Stimulated activated naive CD8-positive, alpha-beta T cell treated with anti-CD3 and anti-CD28 coated beads, Interleukin-15, amount 100 ng/mL, for 72 hours (primary cell): ENCODE measurements around the gene SUPV3L1.

ENCODE experiments used
- ATAC-seq: fragments of 150-1000 bp; cut with Tn5 transposase; 2 replicates; pipeline ENCODE4 v1.10.0; 2021; ENCODE audit warnings: mild to moderate bottlenecking, moderate library complexity
- DNase-seq, 2 donors: peaks; one replicate each; pipeline ENCODE4 v3.0.0; 2021 to 2022
- H3K27ac Mint-ChIP-seq, 2 donors: one replicate each; pipeline ENCODE4 v1.8.0; 2022; ENCODE audit warnings: mild to moderate bottlenecking in 2 of 2, mixed read lengths in 2 of 2, moderate library complexity in 2 of 2
- H3K27me3 Mint-ChIP-seq: one replicate; pipeline ENCODE4 v1.8.0; 2022; ENCODE audit warnings: mixed read lengths
- H3K4me1 Mint-ChIP-seq: one replicate; pipeline ENCODE4 v1.8.0; 2022; ENCODE audit warnings: mild to moderate bottlenecking, mixed read lengths
- H3K4me3 Mint-ChIP-seq, 2 donors: one replicate each; pipeline ENCODE4 v1.8.0; 2022; ENCODE audit warnings: mild to moderate bottlenecking in 2 of 2, mixed read lengths in 2 of 2, moderate library complexity in 1 of 2
- H3K9me3 Mint-ChIP-seq, 2 donors: one replicate each; pipeline ENCODE4 v1.8.0; 2022; ENCODE audit warnings: mixed read lengths in 2 of 2

SUPV3L1 gene

DNA sequence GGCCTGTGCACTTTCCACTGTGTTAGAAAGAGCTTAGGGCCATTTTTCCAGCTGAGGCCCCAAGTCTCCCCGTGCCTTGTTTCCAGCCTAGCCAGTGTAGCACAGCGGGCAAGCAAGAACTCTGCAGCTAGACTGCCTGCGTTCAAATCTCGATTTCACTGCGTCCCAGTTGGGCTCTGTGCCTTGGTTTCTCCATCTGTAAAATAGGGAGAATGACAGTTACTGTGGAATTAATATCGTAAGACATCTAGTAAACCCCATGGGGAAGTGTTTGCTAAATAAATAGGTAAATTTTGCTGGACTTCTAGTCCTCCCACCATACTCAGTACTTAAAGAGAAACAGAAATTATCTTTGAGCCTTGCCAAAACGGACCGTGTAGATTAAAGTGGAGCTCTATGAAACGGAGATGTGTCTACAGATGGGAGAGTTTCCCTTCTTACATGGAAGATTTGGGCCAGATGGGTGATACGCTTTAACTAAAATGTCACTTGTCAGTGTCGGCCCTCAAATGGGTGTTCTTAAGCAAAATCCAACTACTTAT, 36.6 kb downstream of the SUPV3L1 start:
- H3K27ac Mint-ChIP-seq: no peak overlapping the region
- H3K9me3 Mint-ChIP-seq: no peaks in the 10 kb centered on the region
- H3K27me3 Mint-ChIP-seq: peaks cover 11% of the 10 kb centered on the region
- ATAC-seq (no peak), DNase-seq (no peak)
- H3K4me1 Mint-ChIP-seq: peaks cover 30% of the 10 kb centered on the region
- no peak overlapping the region for H3K4me3 Mint-ChIP-seq

DNA sequence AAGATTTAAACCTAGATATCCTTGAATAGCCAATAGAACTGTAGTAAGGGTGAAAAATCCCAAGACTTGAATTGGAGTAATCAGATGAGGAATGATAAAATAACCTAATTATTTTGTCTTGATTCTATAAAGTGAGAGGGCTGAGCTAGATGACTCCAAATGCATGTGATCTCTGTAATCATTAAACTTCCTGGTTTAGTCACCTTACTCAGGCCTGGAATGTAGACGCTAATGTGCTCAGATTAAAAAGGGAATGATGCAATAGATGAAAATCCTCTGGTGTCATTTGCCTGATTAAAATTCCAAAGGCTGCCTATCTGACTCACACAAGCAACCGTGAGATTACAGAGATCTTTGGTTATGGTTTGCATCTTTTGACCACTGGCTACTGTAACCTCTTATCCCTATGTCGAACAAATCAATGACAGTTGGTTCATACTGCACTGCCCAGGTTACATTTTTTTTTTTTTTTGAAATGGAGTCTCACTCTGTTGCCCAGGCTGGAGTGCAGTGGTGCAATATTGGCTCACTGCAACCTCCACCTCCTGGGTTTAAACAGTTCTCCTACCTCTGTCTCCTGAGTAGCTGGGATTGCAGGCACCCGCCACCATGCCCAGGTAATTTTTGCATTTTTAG, 37.2 kb downstream of the SUPV3L1 start:
- DNase-seq: no peak
- H3K27me3 Mint-ChIP-seq: peaks cover 11% of the 10 kb centered on the region
- H3K9me3 Mint-ChIP-seq: no peaks in the 10 kb centered on the region
- peaks cover 36% of the 10 kb centered on the region for H3K4me1 Mint-ChIP-seq
- no peak for ATAC-seq
- H3K4me3 Mint-ChIP-seq: no peak overlapping the region
- H3K27ac Mint-ChIP-seq: no peak overlapping the region

GRCh38 chr10:69218831-69219230, 38.8 kb downstream of the SUPV3L1 start:
- ATAC-seq (no peak), DNase-seq (no peak)
- no peak overlapping the region for H3K4me3 Mint-ChIP-seq
- peaks cover 48% of the 10 kb centered on the region for H3K4me1 Mint-ChIP-seq
- peaks cover 11% of the 10 kb centered on the region for H3K27me3 Mint-ChIP-seq
- no peak overlapping the region for H3K27ac Mint-ChIP-seq
- H3K9me3 Mint-ChIP-seq: no peaks in the 10 kb centered on the region

- Mint-ChIP-seq H3K9me3 (no peaks in the 10 kb centered on the region), H3K27ac (peak within 1 kb of the TSS in 1 of 2 donors; percentile 65), H3K4me3 (no peak within 1 kb of the TSS), H3K4me1 (peaks cover 50% of the 10 kb centered on the region), H3K27me3 (peaks cover 11% of the 10 kb centered on the region)
- DNase-seq: no peak
- no peak for ATAC-seq
Measured at GRCh38 chr10:69220041-69220451, 40.0 kb downstream of the SUPV3L1 start, which contains the start of gene HKDC1. Gene HKDC1 (plus strand): TSS chr10:69220332. CDS start chr10:69220436, 104 bp downstream.

GRCh38 chr10:69220507-69220906, 40.5 kb downstream of the SUPV3L1 start:
- no peak overlapping the region for H3K4me3 Mint-ChIP-seq
- no peaks in the 10 kb centered on the region for H3K9me3 Mint-ChIP-seq
- peaks cover 50% of the 10 kb centered on the region for H3K4me1 Mint-ChIP-seq
- ATAC-seq (no peak), DNase-seq (no peak)
- peaks cover 11% of the 10 kb centered on the region for H3K27me3 Mint-ChIP-seq
- peak overlapping the region in 1 of 2 donors; percentile 65 for H3K27ac Mint-ChIP-seq

DNA sequence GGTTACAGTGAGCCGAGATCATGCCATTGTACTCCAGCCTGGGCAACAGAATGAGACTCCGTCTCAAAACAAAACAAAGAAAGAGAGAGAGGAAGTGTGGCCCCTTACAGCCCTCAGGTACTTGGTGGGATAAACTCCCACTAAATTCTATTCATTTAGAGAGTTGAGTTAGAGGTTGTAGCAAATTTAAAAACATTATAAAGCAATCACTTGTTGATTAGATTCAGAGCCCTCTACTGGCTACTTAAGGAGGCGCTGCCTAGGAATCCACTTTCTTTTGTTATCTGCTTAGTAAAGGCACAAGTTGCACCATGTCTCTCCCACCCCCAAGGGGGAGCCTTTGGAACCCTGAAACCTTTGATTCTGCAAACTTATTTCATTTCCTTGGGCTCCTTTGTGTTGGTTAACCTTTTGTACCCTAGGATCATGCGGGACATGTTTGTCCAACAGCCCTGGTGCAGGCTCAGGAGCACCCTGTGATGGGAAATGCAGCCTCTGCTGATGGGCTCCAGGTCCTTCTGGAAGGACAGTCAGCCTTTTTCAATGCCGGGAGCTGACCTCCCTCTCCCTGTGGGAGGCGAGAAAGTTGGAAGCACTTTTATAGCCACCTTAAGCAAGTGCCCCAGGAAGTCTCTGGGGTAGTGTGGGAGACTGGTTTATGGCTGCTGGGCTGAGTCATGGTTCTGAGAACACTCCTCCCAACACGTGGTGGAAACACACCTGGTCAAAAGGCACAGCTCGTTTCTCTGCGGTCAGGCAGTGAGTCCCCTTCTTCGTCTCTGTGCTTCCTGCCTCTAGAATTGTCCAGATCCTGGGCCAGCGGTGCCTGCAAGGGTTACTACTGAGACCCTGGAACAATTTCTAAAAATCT, 42.4 kb downstream of the SUPV3L1 start:
- Mint-ChIP-seq H3K4me3 (peak overlapping the region; percentile 63 to 74), H3K4me1 (peaks cover 50% of the 10 kb centered on the region), H3K27me3 (peaks cover 11% of the 10 kb centered on the region), H3K27ac (peak overlapping the region; percentile 90 to 92), H3K9me3 (no peaks in the 10 kb centered on the region)
- ATAC-seq (peak; percentile 98), DNase-seq (peak; percentile 64 to 86)

- Mint-ChIP-seq H3K9me3 (no peaks in the 10 kb centered on the region), H3K27me3 (peaks cover 11% of the 10 kb centered on the region), H3K27ac (peak overlapping the region; percentile 41 to 77), H3K4me3 (peak overlapping the region; percentile 63 to 74), H3K4me1 (peaks cover 56% of the 10 kb centered on the region)
- ATAC-seq (no peak), DNase-seq (no peak)
Measured at GRCh38 chr10:69223028-69223342, 43.0 kb downstream of the SUPV3L1 start.

GRCh38 chr10:69224862-69225657, 45.0 kb downstream of the SUPV3L1 start:
- Mint-ChIP-seq H3K27ac (peak overlapping the region in 1 of 2 donors; percentile 70), H3K4me1 (peaks cover 77% of the 10 kb centered on the region), H3K9me3 (no peaks in the 10 kb centered on the region), H3K4me3 (peak overlapping the region in 1 of 2 donors; percentile 3), H3K27me3 (peaks cover 9% of the 10 kb centered on the region)
- DNase-seq (no peak), ATAC-seq (no peak)

GRCh38 chr10:69225681-69226080, 45.6 kb downstream of the SUPV3L1 start:
- Mint-ChIP-seq H3K4me3 (peak overlapping the region in 1 of 2 donors; percentile 3), H3K4me1 (peaks cover 76% of the 10 kb centered on the region), H3K27ac (no peak overlapping the region), H3K27me3 (peaks cover 5% of the 10 kb centered on the region), H3K9me3 (no peaks in the 10 kb centered on the region)
- no peak for ATAC-seq
- no peak for DNase-seq

DNA sequence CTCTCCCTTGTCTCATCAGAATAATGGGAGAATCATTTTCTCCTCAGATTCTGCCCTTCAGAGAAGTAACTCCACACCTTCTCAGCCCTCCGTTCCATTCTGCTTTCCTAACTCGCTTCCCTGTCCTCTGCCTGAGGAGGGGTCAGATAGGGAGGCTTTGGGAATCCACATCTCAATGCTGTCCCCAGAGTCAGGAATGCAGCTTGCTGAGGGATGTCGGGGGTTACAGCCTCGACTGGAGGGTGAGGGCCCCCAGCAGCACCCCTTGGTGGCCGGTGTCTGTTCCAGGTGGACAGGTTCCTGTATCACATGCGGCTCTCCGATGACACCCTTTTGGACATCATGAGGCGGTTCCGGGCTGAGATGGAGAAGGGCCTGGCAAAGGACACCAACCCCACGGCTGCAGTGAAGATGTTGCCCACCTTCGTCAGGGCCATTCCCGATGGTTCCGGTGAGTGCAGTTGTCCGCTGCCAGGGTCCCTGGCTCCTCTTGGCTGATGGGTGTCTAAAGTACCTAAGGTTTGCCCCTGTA, 47.0 kb downstream of the SUPV3L1 start:
- Mint-ChIP-seq H3K9me3 (no peaks in the 10 kb centered on the region), H3K27ac (no peak overlapping the region)

DNA sequence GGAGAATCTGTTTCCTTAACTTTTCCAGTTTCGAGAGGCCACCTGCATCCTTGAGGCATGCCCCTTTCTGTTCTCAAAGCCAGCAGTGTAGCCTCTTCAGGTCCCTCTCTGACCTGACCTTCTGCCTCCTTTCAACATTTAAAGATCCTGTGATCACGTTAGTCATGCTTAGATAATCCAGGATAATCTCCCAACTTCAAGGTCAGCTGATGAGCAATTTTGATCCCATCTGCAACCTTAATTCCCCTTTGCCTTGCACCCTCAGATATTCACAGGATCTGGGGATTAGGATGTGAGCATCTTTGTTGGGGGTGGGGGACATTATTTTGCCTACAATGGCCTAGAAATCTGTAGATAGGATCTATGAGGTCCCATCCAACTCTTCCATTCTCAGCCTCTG, 48.1 kb downstream of the SUPV3L1 start:
- ATAC-seq: no peak
- peaks cover 65% of the 10 kb centered on the region for H3K4me1 Mint-ChIP-seq
- DNase-seq: no peak
- H3K27ac Mint-ChIP-seq: peak overlapping the region in 1 of 2 donors; percentile 73
- peaks cover 13% of the 10 kb centered on the region for H3K27me3 Mint-ChIP-seq
- H3K4me3 Mint-ChIP-seq: peak overlapping the region; percentile 84 to 87
- H3K9me3 Mint-ChIP-seq: no peaks in the 10 kb centered on the region

More for the DNA sequence above, 47.0 kb downstream of the SUPV3L1 start:
- no peak overlapping the region for H3K4me3 Mint-ChIP-seq
- peaks cover 13% of the 10 kb centered on the region for H3K27me3 Mint-ChIP-seq
- peaks cover 65% of the 10 kb centered on the region for H3K4me1 Mint-ChIP-seq
- DNase-seq: no peak
- ATAC-seq: no peak

- Mint-ChIP-seq H3K9me3 (no peaks in the 10 kb centered on the region), H3K4me3 (peak overlapping the region; percentile 84 to 87), H3K27me3 (peaks cover 13% of the 10 kb centered on the region), H3K4me1 (peaks cover 64% of the 10 kb centered on the region), H3K27ac (peak overlapping the region in 1 of 2 donors; percentile 98)
- DNase-seq: no peak
- no peak for ATAC-seq
Measured at GRCh38 chr10:69229616-69229916, 49.5 kb downstream of the SUPV3L1 start.

GRCh38 chr10:69230128-69230527, 50.1 kb downstream of the SUPV3L1 start:
- peaks cover 13% of the 10 kb centered on the region for H3K27me3 Mint-ChIP-seq
- no peaks in the 10 kb centered on the region for H3K9me3 Mint-ChIP-seq
- H3K4me1 Mint-ChIP-seq: peaks cover 58% of the 10 kb centered on the region
- peak overlapping the region; percentile 84 to 87 for H3K4me3 Mint-ChIP-seq
- DNase-seq: no peak
- no peak overlapping the region for H3K27ac Mint-ChIP-seq
- no peak for ATAC-seq

DNA sequence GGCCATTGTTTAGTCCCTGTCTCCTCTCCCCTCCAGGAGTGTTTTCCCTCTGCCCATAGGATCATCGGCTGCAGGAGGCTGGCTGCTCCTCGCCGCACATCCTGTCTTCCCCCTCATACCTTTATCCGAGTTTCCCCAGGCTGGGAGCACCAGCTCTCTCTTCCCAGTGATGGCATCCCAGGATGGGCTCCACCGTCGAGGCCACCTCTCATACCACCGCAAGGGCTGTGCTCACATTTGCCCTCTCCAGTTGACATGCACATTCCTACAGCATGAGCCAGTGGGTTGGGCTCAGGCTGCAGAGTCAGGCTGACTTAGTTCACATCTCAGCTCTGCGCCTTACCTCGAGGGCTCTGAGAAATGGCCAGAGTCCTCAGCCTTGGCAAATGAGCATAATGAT, 52.2 kb downstream of the SUPV3L1 start:
- Mint-ChIP-seq H3K4me1 (peaks cover 49% of the 10 kb centered on the region), H3K9me3 (no peaks in the 10 kb centered on the region), H3K4me3 (no peak overlapping the region), H3K27me3 (peaks cover 13% of the 10 kb centered on the region), H3K27ac (peak overlapping the region in 1 of 2 donors; percentile 0)
- no peak for DNase-seq
- ATAC-seq: no peak
